Measurements from ENCODE around the gene PDIA5. TPM values are rescaled to one million over a fixed set of nuclear protein-coding genes. Genes with fewer than 3 reads are reported as not detected.

Gene PDIA5
- total and polyA plus RNA-seq, 2 donors (not counting 1 experiment from before 2014, with no cell fraction given): 2.6 to 3.8 TPM

DNA sequence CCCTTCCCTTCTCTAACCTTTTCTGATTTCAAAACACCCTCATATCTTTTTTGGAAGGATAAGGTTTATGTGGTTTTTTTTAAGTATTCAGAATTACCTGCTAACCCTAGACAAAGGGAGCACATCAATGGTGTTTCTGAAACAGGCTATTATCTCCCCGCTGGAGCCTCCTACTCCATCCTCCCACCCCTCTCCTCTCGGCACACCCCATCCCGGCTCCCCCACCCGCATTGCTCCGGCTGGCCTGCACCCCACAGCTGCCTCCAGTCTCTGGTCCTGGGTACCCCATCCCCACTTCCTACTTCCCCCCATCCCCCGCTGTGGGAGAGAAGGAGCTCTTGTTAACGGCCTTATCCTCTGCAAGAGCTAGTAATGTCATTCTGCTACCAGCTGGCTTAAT, 59.2 kb downstream of the PDIA5 start:
- Mint-ChIP-seq H3K9me3 (ENCODE audit: insufficient read depth) (no peaks in the 10 kb centered on the region), H3K4me1 (no peaks in the 10 kb centered on the region), H3K27me3 (no peaks in the 10 kb centered on the region), H3K27ac (no peak overlapping the region), H3K4me3 (no peak overlapping the region)
- ChIA-PET CTCF (no interaction called here), POLR2A (no interaction called here)
- H2AFZ ChIP-seq (ENCODE audit: insufficient read depth, low read depth, low read length, poor library complexity, severe bottlenecking): no peak overlapping the region
- no peaks in the 10 kb centered on the region for H4K20me1 ChIP-seq (ENCODE audit: control insufficient read depth, insufficient read depth, low read length, poor library complexity, severe bottlenecking)
- no peaks in the 10 kb centered on the region for H3K4me1 ChIP-seq (ENCODE audit: control insufficient read depth in 2 of 2, insufficient read depth in 2 of 2, low read length in 2 of 2)
- WGBS (ENCODE audit: insufficient coverage): 100% methylated on average over 1 of the region's 7 CpGs
- no peak overlapping the region for H3K4me2 ChIP-seq (replicated peaks; ENCODE audit: low read depth, low read length, poor library complexity, severe bottlenecking)
- H3K36me3 ChIP-seq (replicated peaks in 1 of 2; ENCODE audit: control extremely low read depth in 1 of 2, control insufficient read depth in 1 of 2, extremely low read depth in 1 of 2, insufficient read depth in 2 of 2, low read length in 1 of 2): peaks cover 0 to 5% of the 10 kb centered on the region in 2 experiments
- no peak overlapping the region for H3K9ac ChIP-seq (ENCODE audit: low read length)
- no peak overlapping the region for H3K4me3 ChIP-seq (ENCODE audit: control extremely low read depth in 1 of 5, extremely low read depth in 1 of 5, insufficient read depth in 1 of 5, low read depth in 2 of 5, low read length in 4 of 5)
- TF ChIP-seq EZH2 (IDR thresholded peaks at IDR 0.05; ENCODE audit: borderline replicate concordance, insufficient read depth, low read depth, low read length, poor library complexity, severe bottlenecking) (no peak), CTCF (IDR thresholded peaks at IDR 0.05) (no peak)
- H3K79me2 ChIP-seq (ENCODE audit: control insufficient read depth, insufficient read depth, low read length): no peaks in the 10 kb centered on the region
- no peaks in the 10 kb centered on the region for H3K9me3 ChIP-seq (ENCODE audit: control extremely low read depth in 1 of 3, control insufficient read depth in 2 of 3, insufficient read depth in 1 of 3, low read length in 2 of 3)
- intact Hi-C loops (cut with micrococcal nuclease): no loop called here
- no peaks in the 10 kb centered on the region for H3K27me3 ChIP-seq (replicated peaks in 1 of 4; ENCODE audit: control extremely low read depth in 1 of 4, control insufficient read depth in 3 of 4, insufficient read depth in 4 of 4, low read length in 3 of 4)
- no peak for ATAC-seq (ENCODE audit: low read depth)
- H3K27ac ChIP-seq (ENCODE audit: low read length in 2 of 2): no peak overlapping the region
- DNase-seq: no peak

DNA sequence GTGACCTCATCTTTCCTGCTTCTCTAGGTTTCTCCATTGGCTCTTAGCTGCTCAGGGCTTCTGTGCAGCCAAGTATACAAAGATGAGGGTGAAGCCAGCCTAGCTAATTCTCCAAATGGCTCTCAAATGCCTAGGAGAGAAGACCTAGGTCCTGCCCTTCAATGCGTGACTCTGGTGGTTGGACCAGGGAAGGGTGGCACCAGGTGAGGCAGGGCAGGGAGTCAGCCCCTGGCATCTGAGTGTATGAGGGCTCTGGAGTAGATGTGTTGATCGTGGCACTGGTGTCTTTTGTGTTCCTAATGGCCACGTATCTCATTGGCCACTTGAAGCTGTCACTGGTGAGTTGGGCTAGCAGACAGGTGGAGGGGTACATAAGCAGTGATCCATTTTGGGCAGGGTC, 59.8 kb downstream of the PDIA5 start:
- H3K4me3 Mint-ChIP-seq: no peak overlapping the region
- no peak overlapping the region for H3K27ac ChIP-seq (ENCODE audit: low read length in 2 of 2)
- H3K27me3 Mint-ChIP-seq: no peaks in the 10 kb centered on the region
- WGBS (ENCODE audit: insufficient coverage): 96% methylated on average over 3 of the region's 3 CpGs
- TF ChIP-seq CTCF (IDR thresholded peaks at IDR 0.05) (no peak), EZH2 (IDR thresholded peaks at IDR 0.05; ENCODE audit: borderline replicate concordance, insufficient read depth, low read depth, low read length, poor library complexity, severe bottlenecking) (no peak)
- peaks cover 0 to 5% of the 10 kb centered on the region in 2 experiments for H3K36me3 ChIP-seq (replicated peaks in 1 of 2; ENCODE audit: control extremely low read depth in 1 of 2, control insufficient read depth in 1 of 2, extremely low read depth in 1 of 2, insufficient read depth in 2 of 2, low read length in 1 of 2)
- no peak overlapping the region for H3K4me2 ChIP-seq (replicated peaks; ENCODE audit: low read depth, low read length, poor library complexity, severe bottlenecking)
- no peaks in the 10 kb centered on the region for H3K4me1 ChIP-seq (ENCODE audit: control insufficient read depth in 2 of 2, insufficient read depth in 2 of 2, low read length in 2 of 2)
- H3K9me3 Mint-ChIP-seq (ENCODE audit: insufficient read depth): no peaks in the 10 kb centered on the region
- ATAC-seq (ENCODE audit: low read depth): no peak
- H3K9me3 ChIP-seq (ENCODE audit: control extremely low read depth in 1 of 3, control insufficient read depth in 2 of 3, insufficient read depth in 1 of 3, low read length in 2 of 3): no peaks in the 10 kb centered on the region
- no peaks in the 10 kb centered on the region for H3K27me3 ChIP-seq (replicated peaks in 1 of 4; ENCODE audit: control extremely low read depth in 1 of 4, control insufficient read depth in 3 of 4, insufficient read depth in 4 of 4, low read length in 3 of 4)
- no peak overlapping the region for H2AFZ ChIP-seq (ENCODE audit: insufficient read depth, low read depth, low read length, poor library complexity, severe bottlenecking)
- no peak overlapping the region for H3K4me3 ChIP-seq (ENCODE audit: control extremely low read depth in 1 of 5, extremely low read depth in 1 of 5, insufficient read depth in 1 of 5, low read depth in 2 of 5, low read length in 4 of 5)
- ChIA-PET CTCF (interaction anchor here (0.6 kb wide), 1 partner anchor 307 kb away, joined by 3 read pairs; no protein-coding TSS in a partner anchor), POLR2A (no interaction called here)
- no peaks in the 10 kb centered on the region for H3K4me1 Mint-ChIP-seq
- no peak overlapping the region for H3K9ac ChIP-seq (ENCODE audit: low read length)
- no peaks in the 10 kb centered on the region for H3K79me2 ChIP-seq (ENCODE audit: control insufficient read depth, insufficient read depth, low read length)
- no peak overlapping the region for H3K27ac Mint-ChIP-seq
- H4K20me1 ChIP-seq (ENCODE audit: control insufficient read depth, insufficient read depth, low read length, poor library complexity, severe bottlenecking): no peaks in the 10 kb centered on the region
- intact Hi-C loops (cut with micrococcal nuclease): no loop called here
- DNase-seq: no peak
